Neural progenitor cell (in vitro differentiated cells): ENCODE measurements around the gene DLK1.

Experiments
- EZH2phosphoT487 ChIP-seq: fragments of 200-600 bp; sonication (generic); IDR thresholded peaks from 2 replicates; pipeline ENCODE4 v1.6.1; 2017; ENCODE audit warnings: antibody characterized with exemption
- TF ChIP-seq, protein P1 (sequence below): fragments of 200-600 bp; sonication (generic); IDR thresholded peaks from 2 replicates; pipeline ENCODE4 v1.5.1; 2017; ENCODE audit warnings: antibody characterized with exemption, mild to moderate bottlenecking

GRCh38 chr14:100701314-100701713 is 25.4 kb upstream of the DLK1 start:
- TF ChIP-seq, protein P1, sequence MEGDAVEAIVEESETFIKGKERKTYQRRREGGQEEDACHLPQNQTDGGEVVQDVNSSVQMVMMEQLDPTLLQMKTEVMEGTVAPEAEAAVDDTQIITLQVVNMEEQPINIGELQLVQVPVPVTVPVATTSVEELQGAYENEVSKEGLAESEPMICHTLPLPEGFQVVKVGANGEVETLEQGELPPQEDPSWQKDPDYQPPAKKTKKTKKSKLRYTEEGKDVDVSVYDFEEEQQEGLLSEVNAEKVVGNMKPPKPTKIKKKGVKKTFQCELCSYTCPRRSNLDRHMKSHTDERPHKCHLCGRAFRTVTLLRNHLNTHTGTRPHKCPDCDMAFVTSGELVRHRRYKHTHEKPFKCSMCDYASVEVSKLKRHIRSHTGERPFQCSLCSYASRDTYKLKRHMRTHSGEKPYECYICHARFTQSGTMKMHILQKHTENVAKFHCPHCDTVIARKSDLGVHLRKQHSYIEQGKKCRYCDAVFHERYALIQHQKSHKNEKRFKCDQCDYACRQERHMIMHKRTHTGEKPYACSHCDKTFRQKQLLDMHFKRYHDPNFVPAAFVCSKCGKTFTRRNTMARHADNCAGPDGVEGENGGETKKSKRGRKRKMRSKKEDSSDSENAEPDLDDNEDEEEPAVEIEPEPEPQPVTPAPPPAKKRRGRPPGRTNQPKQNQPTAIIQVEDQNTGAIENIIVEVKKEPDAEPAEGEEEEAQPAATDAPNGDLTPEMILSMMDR = no peak
- no peak for TF ChIP-seq EZH2phosphoT487
